MM.1S (cell line): ENCODE results near the gene C17orf113.
A peak's percentile ranks its signal among the peaks of the same experiment; 100 is the strongest.
"Not testable (repeated sequence)": the region's sequence is repeated elsewhere in the genome, so short reads cannot be mapped to it uniquely, and the experiment has no call there.

Source experiments
- DNase-seq: peaks from one replicate; pipeline ENCODE4 v3.0.0-alpha.2; 2015
- H2AFZ ChIP-seq: fragments of 300-600 bp; sonication (generic); 2 replicates; pipeline ENCODE4 v1.6.0; 2016; ENCODE audit warnings: antibody characterized with exemption, low read length
- H3F3A ChIP-seq: fragments of 300-600 bp; sonication (generic); 2 replicates; pipeline ENCODE4 v1.6.1; 2016; ENCODE audit warnings: mild to moderate bottlenecking, antibody characterized with exemption, low read length, moderate library complexity, mixed read lengths; ENCODE audit not compliant: insufficient read depth
- H3K27ac ChIP-seq: fragments of 300-600 bp; sonication (generic); 2 replicates; pipeline ENCODE4 v1.5.1; 2016; ENCODE audit warnings: mild to moderate bottlenecking, low read length
- H3K27me3 ChIP-seq: fragments of 300-600 bp; sonication (generic); replicated peaks from 2 replicates; pipeline ENCODE4 v1.6.0; 2016; ENCODE audit warnings: low read length; ENCODE audit not compliant: insufficient read depth
- H3K36me3 ChIP-seq: fragments of 300-600 bp; sonication (generic); replicated peaks from 2 replicates; pipeline ENCODE4 v1.6.1; 2016; ENCODE audit warnings: mild to moderate bottlenecking, low read length, mixed read lengths; ENCODE audit not compliant: insufficient read depth
- H3K4me1 ChIP-seq: fragments of 300-600 bp; sonication (generic); 2 replicates; pipeline ENCODE4 v1.6.1; 2016; ENCODE audit warnings: low read length, mixed read lengths
- H3K4me2 ChIP-seq: fragments of 300-600 bp; sonication (generic); 2 replicates; pipeline ENCODE4 v1.6.0; 2016; ENCODE audit warnings: low read depth, low read length
- H3K4me3 ChIP-seq: fragments of 300-600 bp; sonication (generic); 2 replicates; pipeline ENCODE4 v1.5.1; 2016; ENCODE audit warnings: low read length, mixed read lengths
- H3K79me2 ChIP-seq: fragments of 300-600 bp; sonication (generic); 2 replicates; pipeline ENCODE4 v1.6.1; 2016; ENCODE audit warnings: mixed run types, low read length, mixed read lengths
- H3K9ac ChIP-seq: fragments of 300-600 bp; sonication (generic); 2 replicates; pipeline ENCODE4 v1.6.1; 2016; ENCODE audit warnings: low read length, mixed read lengths
- H3K9me2 ChIP-seq: fragments of 300-600 bp; sonication (generic); replicated peaks from 2 replicates; pipeline ENCODE4 v1.6.1; 2016; ENCODE audit warnings: mild to moderate bottlenecking, low read length, mixed read lengths; ENCODE audit not compliant: insufficient read depth
- H3K9me3 ChIP-seq: fragments of 300-600 bp; sonication (generic); replicated peaks from 2 replicates; pipeline ENCODE4 v1.6.1; 2016; ENCODE audit warnings: mild to moderate bottlenecking, low read length, mixed read lengths; ENCODE audit not compliant: insufficient read depth
- H4K20me1 ChIP-seq: fragments of 300-600 bp; sonication (generic); 2 replicates; pipeline ENCODE4 v1.6.1; 2016; ENCODE audit warnings: mild to moderate bottlenecking, low read length, moderate library complexity, mixed read lengths; ENCODE audit not compliant: insufficient read depth
- EZH2 ChIP-seq: fragments of 300-600 bp; sonication (generic); optimal IDR thresholded peaks from 2 replicates; pipeline ENCODE3; 2017; ENCODE audit warnings: low read depth, mild to moderate bottlenecking, antibody characterized with exemption, low read length, mixed read lengths
- EZH2phosphoT487 ChIP-seq: fragments of 300-600 bp; sonication (generic); IDR thresholded peaks from 2 replicates; pipeline ENCODE4 v1.6.1; 2018; ENCODE audit warnings: antibody characterized with exemption, low read length
- TF ChIP-seq, protein P1 (sequence below): fragments of 300-600 bp; sonication (generic); IDR thresholded peaks from 2 replicates; pipeline ENCODE4 v1.5.1; 2016; ENCODE audit warnings: antibody characterized with exemption, low read length, mixed read lengths

C17orf113 gene

DNA sequence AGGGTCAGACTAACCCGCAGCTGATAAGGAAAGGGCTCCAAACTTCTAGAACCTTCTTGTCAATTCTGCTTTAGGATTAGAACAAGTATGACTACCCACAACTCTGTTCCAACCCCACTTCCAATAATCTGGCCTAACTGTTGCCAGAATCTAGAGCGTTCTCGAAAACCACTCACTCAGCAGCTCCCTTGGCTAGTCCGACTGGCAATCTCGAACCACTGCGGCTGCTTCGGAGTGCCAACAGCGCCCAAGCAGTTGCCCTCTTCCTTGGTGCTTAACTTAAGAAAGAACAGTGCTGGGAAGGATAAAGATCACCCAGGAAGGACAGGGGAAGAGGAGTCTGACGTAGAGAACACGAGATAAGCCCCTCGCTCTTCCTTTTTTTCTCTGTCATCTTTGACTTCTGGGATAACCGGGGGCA is 34.0 kb downstream of the C17orf113 start:
- TF ChIP-seq EZH2 (no peak), EZH2phosphoT487 (no peak)
- TF ChIP-seq, protein P1, sequence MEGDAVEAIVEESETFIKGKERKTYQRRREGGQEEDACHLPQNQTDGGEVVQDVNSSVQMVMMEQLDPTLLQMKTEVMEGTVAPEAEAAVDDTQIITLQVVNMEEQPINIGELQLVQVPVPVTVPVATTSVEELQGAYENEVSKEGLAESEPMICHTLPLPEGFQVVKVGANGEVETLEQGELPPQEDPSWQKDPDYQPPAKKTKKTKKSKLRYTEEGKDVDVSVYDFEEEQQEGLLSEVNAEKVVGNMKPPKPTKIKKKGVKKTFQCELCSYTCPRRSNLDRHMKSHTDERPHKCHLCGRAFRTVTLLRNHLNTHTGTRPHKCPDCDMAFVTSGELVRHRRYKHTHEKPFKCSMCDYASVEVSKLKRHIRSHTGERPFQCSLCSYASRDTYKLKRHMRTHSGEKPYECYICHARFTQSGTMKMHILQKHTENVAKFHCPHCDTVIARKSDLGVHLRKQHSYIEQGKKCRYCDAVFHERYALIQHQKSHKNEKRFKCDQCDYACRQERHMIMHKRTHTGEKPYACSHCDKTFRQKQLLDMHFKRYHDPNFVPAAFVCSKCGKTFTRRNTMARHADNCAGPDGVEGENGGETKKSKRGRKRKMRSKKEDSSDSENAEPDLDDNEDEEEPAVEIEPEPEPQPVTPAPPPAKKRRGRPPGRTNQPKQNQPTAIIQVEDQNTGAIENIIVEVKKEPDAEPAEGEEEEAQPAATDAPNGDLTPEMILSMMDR, result no peak

DNA sequence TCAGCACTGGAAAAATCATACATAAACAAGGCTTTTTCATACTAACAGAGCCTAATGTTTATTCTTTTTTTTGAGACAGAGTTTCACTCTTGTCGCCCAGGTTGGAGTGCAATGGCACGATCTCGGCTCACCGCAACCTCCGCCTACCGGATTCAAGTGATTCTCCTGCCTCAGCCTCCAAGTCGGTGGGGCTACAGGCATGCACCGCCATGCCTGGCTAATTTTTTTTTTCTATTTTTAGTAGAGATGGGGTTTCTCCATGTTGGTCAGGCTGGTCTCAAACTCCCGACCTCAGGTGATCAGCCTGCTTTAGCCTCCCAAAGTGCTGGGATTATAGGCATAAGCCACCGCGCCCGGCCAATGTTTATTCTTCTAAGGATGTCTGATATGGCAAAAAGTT is 36.7 kb downstream of the C17orf113 start:
- Histone ChIP-seq H3K79me2 (peaks cover 92% of the 10 kb centered on the region), H3K4me1 (peaks cover 13% of the 10 kb centered on the region; the same call in 1 of the 2 replicates)
- not testable (repeated sequence) for H2AFZ ChIP-seq, H3F3A ChIP-seq, H3K9me3 ChIP-seq, H3K27ac ChIP-seq, H3K9ac ChIP-seq, H3K4me3 ChIP-seq, H3K4me2 ChIP-seq, H4K20me1 ChIP-seq, H3K27me3 ChIP-seq, H3K9me2 ChIP-seq, H3K36me3 ChIP-seq, DNase-seq

More for the DNA sequence above, 34.0 kb downstream of the C17orf113 start:
- no peaks in the 10 kb centered on the region for H3F3A ChIP-seq
- H3K9me3 ChIP-seq, result no peaks in the 10 kb centered on the region
- H3K79me2 ChIP-seq, result peaks cover 81% of the 10 kb centered on the region
- peak overlapping the region; percentile 51; the same call in 1 of the 2 replicates for H3K27ac ChIP-seq
- peak overlapping the region; percentile 77; the same call in 1 of the 2 replicates for H2AFZ ChIP-seq
- peak overlapping the region; percentile 94 for H3K9ac ChIP-seq
- peak overlapping the region; percentile 69 for H3K4me2 ChIP-seq
- no peaks in the 10 kb centered on the region for H3K9me2 ChIP-seq
- H3K4me1 ChIP-seq, result peaks cover 24% of the 10 kb centered on the region
- peak; percentile 40 for DNase-seq
- H3K27me3 ChIP-seq, result no peaks in the 10 kb centered on the region
- no peaks in the 10 kb centered on the region for H3K36me3 ChIP-seq
- H4K20me1 ChIP-seq, result no peaks in the 10 kb centered on the region
- H3K4me3 ChIP-seq, result peak overlapping the region; percentile 91

DNA sequence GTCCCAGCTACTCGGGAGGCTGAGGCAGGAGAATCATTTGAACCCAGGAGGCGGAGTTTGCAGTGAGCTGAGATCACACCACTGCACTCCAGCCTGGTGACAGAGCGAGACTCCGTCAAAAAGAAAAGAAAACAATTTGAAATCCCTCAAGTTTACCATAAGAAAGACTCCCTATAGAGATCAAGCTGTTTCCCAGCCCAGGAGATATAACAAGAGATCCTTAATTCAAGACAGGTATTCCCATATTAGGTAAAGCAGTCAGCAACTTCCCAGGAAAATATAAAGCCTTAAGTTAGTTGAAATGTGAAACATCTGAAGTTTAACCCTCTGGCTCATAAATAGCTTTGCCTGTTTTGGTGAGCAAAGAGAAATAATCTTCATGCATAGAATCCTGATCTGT is 38.0 kb downstream of the C17orf113 start:
- not testable (repeated sequence) for H3K9me3 ChIP-seq, DNase-seq, H3K27me3 ChIP-seq, H3K36me3 ChIP-seq, H3K4me3 ChIP-seq, H3K4me2 ChIP-seq, H3K9ac ChIP-seq, H3K9me2 ChIP-seq, H3K4me1 ChIP-seq, H3F3A ChIP-seq, H4K20me1 ChIP-seq, H2AFZ ChIP-seq, H3K27ac ChIP-seq
- H3K79me2 ChIP-seq, result peaks cover 98% of the 10 kb centered on the region

DNA sequence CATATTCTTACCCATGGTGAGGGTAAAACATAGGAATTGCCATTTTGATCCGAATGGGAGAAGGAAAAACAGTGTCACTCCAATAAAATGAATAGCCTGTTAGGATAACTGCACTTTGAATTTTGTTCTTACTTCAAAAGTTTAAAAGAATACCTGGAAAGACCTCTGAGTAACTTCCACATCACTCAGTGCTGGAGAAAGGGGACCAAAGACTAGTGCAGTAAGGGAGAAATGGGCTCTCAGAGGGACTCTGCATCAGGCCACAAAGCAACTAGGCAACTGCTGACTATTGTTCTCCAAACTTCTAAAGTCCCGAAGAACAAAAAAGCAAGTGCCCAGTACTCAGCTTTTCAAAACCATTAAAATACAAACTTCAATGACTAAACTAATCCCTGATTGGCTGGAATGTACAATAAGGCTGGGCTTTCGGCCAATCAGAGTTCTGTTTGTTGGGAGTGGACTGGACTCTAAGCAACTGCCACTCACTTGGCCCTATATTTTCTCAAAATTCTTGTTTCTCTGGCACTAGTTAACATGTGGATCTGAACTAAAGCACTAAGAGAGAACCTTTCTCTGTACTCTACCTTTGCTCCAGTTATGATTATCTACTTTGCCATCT is 39.4 kb downstream of the C17orf113 start:
- H3K9me2 ChIP-seq, result no peaks in the 10 kb centered on the region

DNA sequence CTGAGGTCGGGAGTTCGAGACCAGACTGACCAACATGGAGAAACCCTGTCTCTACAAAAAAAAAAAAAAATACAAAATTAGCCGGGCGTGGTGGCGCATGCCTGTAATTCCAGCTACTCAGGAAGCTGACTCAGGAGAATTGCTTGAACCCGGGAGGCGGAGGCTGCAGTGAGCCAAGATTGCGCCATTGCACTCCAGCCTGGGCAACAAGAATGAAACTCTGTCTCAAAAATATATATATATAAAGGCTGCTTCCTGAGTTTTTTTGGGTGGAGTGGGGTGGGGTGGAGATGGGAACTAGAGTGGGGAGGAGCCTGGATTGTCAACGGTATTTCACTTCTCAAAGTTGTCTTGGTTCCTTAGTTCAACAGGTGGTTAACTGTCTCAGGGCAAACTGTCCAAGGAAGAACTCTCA is 40.1 kb downstream of the C17orf113 start:
- not testable (repeated sequence) for H3K27ac ChIP-seq, H3K4me1 ChIP-seq

More for the DNA sequence above, 39.4 kb downstream of the C17orf113 start:
- DNase-seq, result no peak
- H3F3A ChIP-seq, result no peaks in the 10 kb centered on the region
- H3K27me3 ChIP-seq, result no peaks in the 10 kb centered on the region
- no peak overlapping the region for H3K4me3 ChIP-seq
- H3K9ac ChIP-seq, result no peak overlapping the region
- H3K79me2 ChIP-seq, result peaks cover 98% of the 10 kb centered on the region
- H2AFZ ChIP-seq, result no peak overlapping the region
- no peaks in the 10 kb centered on the region for H4K20me1 ChIP-seq
- TF ChIP-seq EZH2 (no peak), EZH2phosphoT487 (no peak)
- TF ChIP-seq, protein P1, result no peak
- H3K36me3 ChIP-seq, result no peaks in the 10 kb centered on the region
- H3K27ac ChIP-seq, result no peak overlapping the region
- H3K9me3 ChIP-seq, result no peaks in the 10 kb centered on the region
- H3K4me1 ChIP-seq, result peaks cover 6% of the 10 kb centered on the region; the same call in 1 of the 2 replicates
- no peak overlapping the region for H3K4me2 ChIP-seq

More for the DNA sequence above, 40.1 kb downstream of the C17orf113 start:
- not testable (repeated sequence) for H2AFZ ChIP-seq, H3K4me2 ChIP-seq, H3K36me3 ChIP-seq, H3K27me3 ChIP-seq, DNase-seq, H3K9me3 ChIP-seq, H3F3A ChIP-seq, H3K9me2 ChIP-seq, H3K9ac ChIP-seq, H3K4me3 ChIP-seq, H4K20me1 ChIP-seq
- peaks cover 98% of the 10 kb centered on the region for H3K79me2 ChIP-seq
